SK-N-MC (cell line): ENCODE measurements around the gene RDM1.

ENCODE experiments used
- EZH2 ChIP-seq: fragments of 200-600 bp; sonication (generic); IDR thresholded peaks from one replicate; pipeline ENCODE4 v1.6.1; 2017; ENCODE audit warnings: antibody characterized with exemption
- FOXP2 ChIP-seq: optimal IDR thresholded peaks from 2 replicates; pipeline ENCODE3; 2011; ENCODE audit warnings: mild to moderate bottlenecking, moderate library complexity; ENCODE audit not compliant: insufficient read depth; ENCODE audit errors: extremely low read length, control extremely low read depth
- POLR2AphosphoS5 ChIP-seq: IDR thresholded peaks from 2 replicates; pipeline ENCODE4 v1.6.1; 2012; ENCODE audit warnings: mild to moderate bottlenecking, low read depth, low read length, borderline replicate concordance

- TF ChIP-seq EZH2 (no peak), POLR2AphosphoS5 (no peak), FOXP2 (no peak)
These were observed 52.2 kb downstream of the RDM1 start for GRCh38 chr17:35878361-35878760.
